Caco-2 (cell line): Measurements from ENCODE around the gene SHANK1. TPM values are rescaled to one million over a fixed set of nuclear protein-coding genes. Genes with fewer than 3 reads are reported as not detected.
"Not testable (repeated sequence)": the region's sequence is repeated elsewhere in the genome, so short reads cannot be mapped to it uniquely, and the experiment has no call there.

Source experiments
- BruUV-seq: library from RNA; stranded (reverse); fragments of 400-500 nt; replicated peaks from 2 replicates; lab custom pipeline; 2021; lab: Mats Ljungman, UMichigan
- CTCF ChIA-PET: fragments of 300-600 bp; sonication (Branson Sonifier 250); formaldehyde crosslinking; loops from one replicate; lab custom pipeline; 2022; ENCODE audit warnings: antibody characterized with exemption; lab: Charles Lee
- POLR2A ChIA-PET: fragments of 300-600 bp; sonication (Branson Sonifier 250); formaldehyde crosslinking; loops from one replicate; lab custom pipeline; 2022; ENCODE audit warnings: antibody characterized with exemption; lab: Charles Lee
- DNase-seq, 2 experiments: peaks; one replicate each; pipeline versions ENCODE4 v3.0.0 to v3.0.0-alpha.2; 2020 to 2022
- H3K27me3 ChIP-seq: replicated peaks from 2 replicates; pipeline ENCODE4 v1.6.0; 2011; ENCODE audit warnings: low read length; ENCODE audit not compliant: control insufficient read depth, insufficient read depth
- H3K36me3 ChIP-seq: 2 replicates; pipeline ENCODE4 v1.5.1; 2011; ENCODE audit warnings: low read length; ENCODE audit not compliant: control insufficient read depth, insufficient read depth
- H3K4me1 ChIP-seq: fragments of 250-450 bp; sonication (Bioruptor Pico); 2 replicates; pipeline ENCODE4 v1.5.1; 2020; ENCODE audit warnings: mild to moderate bottlenecking
- H3K4me3 ChIP-seq: 2 replicates; pipeline ENCODE4 v1.5.1; 2011; ENCODE audit warnings: low read depth, mild to moderate bottlenecking, control low read depth, low read length
- H3K9me3 ChIP-seq: fragments of 250-450 bp; sonication (Bioruptor Pico); 2 replicates; pipeline ENCODE4 v1.5.1; 2020; ENCODE audit warnings: mild to moderate bottlenecking, moderate library complexity
- H3K27ac Mint-ChIP-seq: one replicate; pipeline ENCODE4 v1.8.0; 2022; ENCODE audit warnings: mixed read lengths; ENCODE audit not compliant: unreplicated experiment
- H3K27me3 Mint-ChIP-seq: one replicate; pipeline ENCODE4 v1.8.0; 2022; ENCODE audit warnings: mixed read lengths; ENCODE audit not compliant: insufficient read depth, unreplicated experiment
- H3K36me3 Mint-ChIP-seq: one replicate; pipeline ENCODE4 v1.8.0; 2022; ENCODE audit warnings: mild to moderate bottlenecking, mixed read lengths; ENCODE audit not compliant: insufficient read depth, unreplicated experiment
- H3K4me1 Mint-ChIP-seq: one replicate; pipeline ENCODE4 v1.8.0; 2022; ENCODE audit warnings: low read depth, mixed read lengths; ENCODE audit not compliant: unreplicated experiment
- H3K4me3 Mint-ChIP-seq: one replicate; pipeline ENCODE4 v1.8.0; 2022; ENCODE audit warnings: mild to moderate bottlenecking, moderate library complexity, mixed read lengths; ENCODE audit not compliant: unreplicated experiment
- H3K9me3 Mint-ChIP-seq: one replicate; pipeline ENCODE4 v1.8.0; 2022; ENCODE audit warnings: mixed read lengths; ENCODE audit not compliant: unreplicated experiment
- CTCF ChIP-seq, 2 experiments: fragments of 200-600 bp in 1 of 2; IDR thresholded peaks; 1 replicate in 1 of 2; 2 replicates in 1 of 2; pipeline versions ENCODE4 v1.5.1 to v1.8.0; 2011 to 2022; ENCODE audit warnings: antibody characterized with exemption in 1 of 2, control low read depth in 1 of 2, inconsistent platforms in 1 of 2, low read depth in 1 of 2, low read length in 1 of 2, mild to moderate bottlenecking in 1 of 2, moderate library complexity in 1 of 2; ENCODE audit not compliant: insufficient read depth in 1 of 2, severe bottlenecking in 1 of 2, unreplicated experiment in 1 of 2
- intact Hi-C: fragments of 100-400 bp; cut with micrococcal nuclease; formaldehyde crosslinking; loops from one replicate; pipeline ENCODE4 v1.10.0; 2022; ENCODE audit not compliant: unreplicated experiment
- total RNA-seq: library from RNA; stranded (reverse); gene quantifications from 2 replicates; pipeline ENCODE4 v1.2.3, GENCODE V29; 2022

Gene SHANK1
- total RNA-seq, 1 experiment from 2014 or later: not detected

- Histone ChIP-seq H3K36me3 (no peaks in the 10 kb centered on the region), H3K27me3 (no peaks in the 10 kb centered on the region), H3K4me1 (no peaks in the 10 kb centered on the region), H3K9me3 (no peaks in the 10 kb centered on the region), H3K4me3 (no peak overlapping the region)
- Mint-ChIP-seq H3K4me3 (no peak overlapping the region), H3K9me3 (peaks cover 11% of the 10 kb centered on the region), H3K4me1 (no peaks in the 10 kb centered on the region), H3K27me3 (peaks cover 4% of the 10 kb centered on the region), H3K36me3 (peaks cover 5% of the 10 kb centered on the region), H3K27ac (no peak overlapping the region)
- ChIA-PET CTCF (interaction anchor here (1.0 kb wide), 1 partner anchor 39 kb away, joined by 7 read pairs; no protein-coding TSS in a partner anchor), POLR2A (no interaction called here)
- no peak for DNase-seq
- no peak for TF ChIP-seq CTCF (IDR thresholded peaks at IDR 0.05; ENCODE audit: insufficient read depth in 1 of 2, low read depth in 1 of 2, low read length in 1 of 2, severe bottlenecking in 1 of 2, unreplicated experiment in 1 of 2)
- BruUV-seq: no TSS peak
- intact Hi-C loops: no loop called here
Measured at GRCh38 chr19:50764409-50764808, 44.8 kb upstream of the SHANK1 start.

GRCh38 chr19:50763521-50763920 lies 43.9 kb upstream of the SHANK1 start:
- H3K36me3 ChIP-seq, CTCF ChIA-PET, intact Hi-C loops, BruUV-seq, H3K27ac Mint-ChIP-seq, H3K27me3 Mint-ChIP-seq, H3K4me3 ChIP-seq, POLR2A ChIA-PET, H3K4me3 Mint-ChIP-seq, H3K4me1 ChIP-seq, H3K9me3 ChIP-seq, H3K27me3 ChIP-seq, H3K4me1 Mint-ChIP-seq, DNase-seq, H3K36me3 Mint-ChIP-seq: not testable (repeated sequence)
- peaks cover 11% of the 10 kb centered on the region for H3K9me3 Mint-ChIP-seq

GRCh38 chr19:50761501-50761900 lies 41.9 kb upstream of the SHANK1 start:
- H3K27ac Mint-ChIP-seq, CTCF ChIA-PET, H3K9me3 ChIP-seq, DNase-seq, H3K36me3 Mint-ChIP-seq, H3K4me3 Mint-ChIP-seq, intact Hi-C loops, H3K4me1 Mint-ChIP-seq, H3K36me3 ChIP-seq, H3K27me3 ChIP-seq, POLR2A ChIA-PET, BruUV-seq, H3K4me3 ChIP-seq, H3K4me1 ChIP-seq: not testable (repeated sequence)
- Mint-ChIP-seq H3K27me3 (peaks cover 10% of the 10 kb centered on the region), H3K9me3 (peaks cover 11% of the 10 kb centered on the region)

- CTCF ChIA-PET: no interaction called here
- Mint-ChIP-seq H3K4me3 (no peak overlapping the region), H3K27ac (no peak overlapping the region), H3K36me3 (peaks cover 5% of the 10 kb centered on the region), H3K9me3 (peaks cover 11% of the 10 kb centered on the region), H3K4me1 (no peaks in the 10 kb centered on the region), H3K27me3 (peaks cover 15% of the 10 kb centered on the region)
- Histone ChIP-seq H3K4me3 (no peak overlapping the region), H3K4me1 (no peaks in the 10 kb centered on the region), H3K27me3 (no peaks in the 10 kb centered on the region), H3K9me3 (no peaks in the 10 kb centered on the region), H3K36me3 (no peaks in the 10 kb centered on the region)
- no TSS peak for BruUV-seq
- POLR2A ChIA-PET: no interaction called here
- peak in 1 of 2 experiments; percentile 38 for DNase-seq
- TF ChIP-seq CTCF (IDR thresholded peaks at IDR 0.05; ENCODE audit: insufficient read depth in 1 of 2, low read depth in 1 of 2, low read length in 1 of 2, severe bottlenecking in 1 of 2, unreplicated experiment in 1 of 2): no peak
- intact Hi-C loops: no loop called here
Measured at GRCh38 chr19:50759886-50760285, 40.3 kb upstream of the SHANK1 start.

GRCh38 chr19:50759076-50759475 lies 39.5 kb upstream of the SHANK1 start:
- H3K9me3 ChIP-seq, intact Hi-C loops, CTCF ChIA-PET, DNase-seq, BruUV-seq, H3K27ac Mint-ChIP-seq, H3K4me1 ChIP-seq, POLR2A ChIA-PET, H3K36me3 ChIP-seq, H3K4me3 Mint-ChIP-seq, H3K4me1 Mint-ChIP-seq, H3K27me3 ChIP-seq, H3K36me3 Mint-ChIP-seq, H3K4me3 ChIP-seq: not testable (repeated sequence)
- H3K9me3 Mint-ChIP-seq: peaks cover 11% of the 10 kb centered on the region
- H3K27me3 Mint-ChIP-seq: peaks cover 17% of the 10 kb centered on the region

- peaks cover 11% of the 10 kb centered on the region for H3K9me3 Mint-ChIP-seq
- H3K36me3 ChIP-seq, H3K4me1 ChIP-seq, intact Hi-C loops, H3K4me3 ChIP-seq, BruUV-seq, H3K27ac Mint-ChIP-seq, H3K36me3 Mint-ChIP-seq, H3K27me3 ChIP-seq, H3K4me1 Mint-ChIP-seq, CTCF ChIA-PET, H3K4me3 Mint-ChIP-seq, POLR2A ChIA-PET, DNase-seq, H3K9me3 ChIP-seq: not testable (repeated sequence)
- H3K27me3 Mint-ChIP-seq: peaks cover 21% of the 10 kb centered on the region
Measured at GRCh38 chr19:50757624-50758023, 38.0 kb upstream of the SHANK1 start.
